HG03521 (cell line): ENCODE measurements around the gene ATG4B.
"Not testable (repeated sequence)": the region's sequence is repeated elsewhere in the genome, so short reads cannot be mapped to it uniquely, and the experiment has no call there.

ENCODE experiments used
- ATAC-seq: cut with Tn5 transposase; IDR thresholded peaks from one replicate; pipeline ENCODE4 v1.9.1; 2021; ENCODE audit warnings: mild to moderate bottlenecking, moderate library complexity; ENCODE audit not compliant: unreplicated experiment

ATG4B gene

DNA sequence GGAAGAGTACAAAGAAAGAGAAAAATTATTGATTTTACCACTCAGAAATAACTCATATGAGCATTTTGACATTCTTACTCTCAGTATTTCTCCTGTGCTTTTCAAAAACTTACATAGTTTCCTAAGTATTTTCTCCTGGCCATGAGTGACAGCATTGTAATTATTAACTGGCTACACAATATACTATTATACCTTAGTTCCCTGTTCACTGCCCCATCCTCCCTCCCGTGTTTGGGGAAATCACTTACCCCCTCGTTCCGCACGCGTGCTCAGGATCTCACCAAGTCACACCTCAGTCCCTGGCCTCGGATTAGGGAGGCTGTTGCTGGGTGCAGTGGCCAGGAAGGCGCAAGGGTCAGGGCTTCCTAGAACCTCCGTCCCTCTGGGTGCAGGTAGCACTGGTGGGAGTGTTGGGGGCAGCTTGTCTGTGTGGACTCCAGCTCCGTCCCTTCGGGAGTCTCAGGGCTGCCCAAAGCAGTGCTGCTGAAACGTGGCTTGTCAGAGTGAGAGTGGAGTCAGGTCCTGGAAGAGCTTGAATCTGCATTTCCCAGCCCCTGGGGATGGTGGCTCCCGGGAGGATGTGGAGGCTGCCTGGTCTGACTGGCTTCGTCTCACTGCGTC lies 23.2 kb downstream of the ATG4B start:
- no peak for ATAC-seq

DNA sequence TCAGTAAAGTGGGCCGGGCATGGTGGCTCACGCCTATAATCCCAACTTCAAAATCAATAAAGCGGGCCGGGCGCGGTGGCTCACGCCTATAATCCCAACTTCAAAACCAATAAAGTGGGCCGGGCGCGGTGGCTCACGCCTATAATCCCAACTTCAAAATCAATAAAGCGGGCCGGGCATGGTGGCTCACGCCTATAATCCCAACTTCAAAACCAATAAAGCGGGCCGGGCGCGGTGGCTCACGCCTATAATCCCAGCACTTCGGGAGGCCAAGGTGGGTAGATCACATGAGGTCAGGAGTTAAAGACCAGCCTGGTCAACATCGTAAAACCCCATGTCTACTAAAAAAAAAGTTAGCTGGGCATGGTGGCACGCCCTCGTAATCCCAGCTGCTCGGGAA lies 25.2 kb downstream of the ATG4B start:
- ATAC-seq: not testable (repeated sequence)

DNA sequence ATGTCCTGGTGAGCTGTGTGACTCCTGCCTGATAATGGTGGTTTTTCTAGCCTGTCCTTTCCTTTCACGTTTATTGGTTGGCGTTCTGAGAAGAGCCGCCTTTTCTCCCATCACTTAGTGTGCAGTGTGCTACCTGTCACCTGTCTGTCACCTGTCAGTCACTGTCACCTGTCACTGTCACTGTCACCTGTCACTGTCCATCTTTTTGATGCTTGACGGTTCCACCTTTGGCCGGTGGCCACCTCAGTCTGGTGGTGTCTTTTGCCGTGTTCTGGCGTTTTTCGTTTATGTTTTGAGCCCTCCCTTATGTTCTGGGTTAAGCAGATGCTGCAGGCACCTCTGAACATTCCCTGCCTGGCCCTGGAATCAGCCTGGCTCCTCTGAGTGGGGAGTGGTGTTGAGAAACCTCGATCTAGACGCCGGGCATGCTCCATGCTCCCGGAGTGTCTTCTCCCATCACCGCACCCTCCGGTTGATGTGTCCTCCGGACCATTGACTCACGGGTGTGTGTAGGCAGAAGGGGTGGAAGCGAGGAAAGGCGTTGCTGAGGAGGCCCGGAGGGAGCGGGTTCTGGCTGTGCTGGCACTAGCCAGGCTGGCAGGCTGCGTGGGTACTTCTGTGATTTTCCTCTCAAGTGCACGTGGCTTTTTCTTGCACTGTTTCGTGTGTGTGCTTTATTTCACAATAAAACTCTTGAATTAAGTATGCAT lies 28.4 kb downstream of the ATG4B start:
- no peak for ATAC-seq

GRCh38 chr2:241666627-241667400 lies 29.3 kb downstream of the ATG4B start:
- ATAC-seq: no peak

DNA sequence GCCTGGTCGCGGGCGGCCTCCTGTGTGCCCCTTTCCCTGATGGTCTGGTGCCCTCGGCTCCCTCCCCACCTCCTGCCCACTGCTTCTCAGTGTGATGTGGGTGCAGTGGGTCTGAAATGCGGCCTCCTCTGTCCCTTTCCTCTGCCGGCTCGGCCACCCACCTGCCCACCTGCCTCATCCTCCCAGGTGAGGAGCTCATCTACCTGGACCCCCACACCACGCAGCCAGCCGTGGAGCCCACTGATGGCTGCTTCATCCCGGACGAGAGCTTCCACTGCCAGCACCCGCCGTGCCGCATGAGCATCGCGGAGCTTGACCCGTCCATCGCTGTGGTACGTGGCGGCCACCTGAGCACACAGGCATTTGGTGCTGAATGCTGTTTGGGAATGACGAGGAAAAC lies 30.9 kb downstream of the ATG4B start:
- ATAC-seq: no peak

DNA sequence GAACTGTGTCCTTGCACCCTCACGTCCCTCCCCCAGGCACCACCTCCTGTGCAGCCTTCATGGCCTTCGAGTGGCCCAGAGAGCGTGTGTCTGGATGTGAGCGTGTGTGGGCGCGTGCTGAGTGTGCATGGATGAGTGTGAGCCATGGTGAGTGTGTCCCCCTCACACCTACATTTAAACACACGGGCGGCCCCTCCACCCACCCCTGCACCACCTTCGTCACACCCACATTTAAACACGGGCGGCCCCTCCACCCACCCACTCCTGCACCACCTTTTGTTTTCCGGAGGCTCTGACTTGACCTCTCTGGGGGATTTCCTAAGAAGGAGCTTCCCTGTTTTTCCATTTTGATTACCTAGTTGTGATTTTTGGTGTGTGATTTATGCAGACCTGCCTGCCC lies 31.3 kb downstream of the ATG4B start:
- ATAC-seq: no peak

GRCh38 chr2:241670333-241671110 lies 33.0 kb downstream of the ATG4B start:
- ATAC-seq: no peak

GRCh38 chr2:241671457-241672240 lies 34.2 kb downstream of the ATG4B start:
- ATAC-seq: no peak

DNA sequence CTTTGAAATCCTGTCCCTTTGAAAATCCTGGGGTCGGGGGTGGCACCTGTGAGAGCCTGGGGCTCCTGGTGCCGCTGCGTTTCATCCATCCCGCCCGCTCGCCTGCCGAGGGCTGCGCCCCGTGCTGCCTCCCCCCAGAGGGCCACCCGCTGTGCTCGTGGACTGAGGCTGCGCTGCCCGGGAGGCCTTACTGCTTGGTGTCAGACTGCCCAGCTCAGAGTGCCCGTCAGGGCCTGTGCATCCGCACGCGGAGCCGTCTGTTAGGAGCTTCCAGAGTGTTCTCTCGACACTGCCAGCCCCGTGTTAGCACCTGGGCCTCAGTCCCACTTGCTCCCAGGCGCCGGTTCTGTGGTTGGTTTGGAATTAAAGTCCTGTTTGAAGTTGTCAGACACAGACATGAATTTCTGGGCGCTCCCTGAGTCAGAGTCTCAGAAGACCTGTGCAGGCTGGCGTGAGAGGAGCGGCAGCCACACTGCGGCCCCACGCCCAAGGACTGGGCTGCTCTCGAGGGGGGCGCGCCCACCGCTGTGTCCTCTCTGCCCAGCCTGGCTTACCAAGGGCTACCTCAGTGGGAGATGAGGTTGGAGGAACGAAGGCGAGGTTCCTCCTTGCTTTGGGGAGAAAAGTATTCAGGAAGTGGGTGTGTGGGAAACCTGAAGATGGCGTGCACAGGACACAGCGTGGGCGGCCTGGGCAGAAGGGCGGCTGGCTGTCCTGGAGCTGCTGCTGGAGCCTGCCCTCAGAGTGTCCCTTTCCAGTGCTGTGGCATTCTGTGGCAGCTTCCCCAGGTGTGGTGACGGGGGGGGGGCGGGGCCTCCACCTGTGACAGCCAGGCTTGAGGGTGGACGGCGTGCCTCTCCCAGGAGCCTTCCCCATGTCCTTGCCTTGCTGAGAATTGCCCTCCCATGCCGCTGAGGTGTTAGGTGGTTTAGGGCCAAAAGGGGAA lies 35.0 kb downstream of the ATG4B start:
- ATAC-seq: no peak

- ATAC-seq: no peak
Measured at GRCh38 chr2:241673189-241673663, 35.7 kb downstream of the ATG4B start.

DNA sequence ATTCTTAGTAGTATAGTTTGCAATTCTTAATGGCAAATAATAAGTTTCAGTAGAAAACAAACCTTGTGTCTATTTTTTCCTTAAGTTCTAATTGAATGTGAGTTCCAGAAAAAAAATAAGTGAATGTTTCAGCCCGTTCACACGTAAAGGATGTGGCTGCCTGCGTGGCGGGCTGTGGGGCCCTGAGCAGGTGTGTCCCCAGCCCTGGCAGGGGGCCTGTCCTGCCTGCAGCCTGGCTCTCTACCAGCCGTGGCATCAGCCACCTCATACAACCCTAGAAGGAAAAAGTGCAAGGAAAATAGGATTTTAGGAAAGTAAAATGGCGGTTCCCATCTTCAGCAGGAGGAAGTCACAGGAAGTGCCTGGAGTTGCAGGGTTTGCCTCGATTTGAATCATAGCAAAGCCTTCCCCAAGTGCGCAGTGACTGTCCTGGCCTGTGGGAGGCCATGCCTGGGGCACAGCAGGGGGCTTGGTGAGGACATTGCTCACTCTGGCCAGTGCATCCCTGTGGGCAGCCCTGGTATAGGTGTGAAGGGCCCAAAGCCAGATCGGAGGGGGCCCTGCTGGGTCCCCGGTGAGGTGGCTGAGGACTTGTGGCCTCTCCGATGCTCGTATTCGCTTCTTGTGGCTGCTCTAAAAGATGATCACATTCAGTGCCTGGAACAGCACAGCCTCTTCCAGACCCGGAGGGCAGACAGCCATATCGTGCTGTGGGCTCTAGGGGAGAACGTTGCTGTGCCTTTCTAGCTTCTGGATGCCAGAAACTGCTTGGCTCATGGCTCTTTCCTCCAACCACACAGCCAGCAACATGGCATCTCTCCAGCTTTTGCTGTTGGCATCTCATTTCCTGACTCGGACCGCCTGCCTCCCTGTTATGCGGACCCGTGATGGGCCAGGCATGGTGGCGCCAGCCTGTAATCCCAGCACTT lies 36.6 kb downstream of the ATG4B start:
- no peak for ATAC-seq

DNA sequence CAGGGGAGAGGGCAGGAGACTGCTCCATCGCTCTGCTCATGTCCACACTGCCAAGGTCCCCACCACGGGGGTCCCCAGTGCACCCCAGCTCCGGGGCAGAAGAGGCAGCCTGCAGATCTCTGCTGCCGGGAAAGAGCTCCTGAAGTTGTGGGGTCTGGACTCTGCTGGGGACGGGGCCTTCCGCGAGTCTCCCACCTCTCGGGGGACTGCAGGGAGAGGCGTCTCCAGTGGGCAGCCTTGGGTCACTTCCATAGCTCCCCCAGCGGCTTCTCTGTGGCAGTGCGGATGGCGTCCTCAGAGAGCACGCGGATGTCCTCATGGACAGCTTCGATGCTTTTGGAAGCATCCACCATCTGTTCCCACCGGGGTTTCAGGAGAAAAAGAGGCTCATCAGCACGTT lies 38.4 kb downstream of the ATG4B start:
- ATAC-seq: no peak

- no peak for ATAC-seq
Measured at GRCh38 chr2:241676665-241677064, 39.2 kb downstream of the ATG4B start.

GRCh38 chr2:241677392-241677791 lies 39.9 kb downstream of the ATG4B start:
- no peak for ATAC-seq

- ATAC-seq: no peak
Measured at GRCh38 chr2:241678307-241678706, 40.8 kb downstream of the ATG4B start.

- no peak for ATAC-seq
Measured at GRCh38 chr2:241678784-241679540, 41.5 kb downstream of the ATG4B start.

DNA sequence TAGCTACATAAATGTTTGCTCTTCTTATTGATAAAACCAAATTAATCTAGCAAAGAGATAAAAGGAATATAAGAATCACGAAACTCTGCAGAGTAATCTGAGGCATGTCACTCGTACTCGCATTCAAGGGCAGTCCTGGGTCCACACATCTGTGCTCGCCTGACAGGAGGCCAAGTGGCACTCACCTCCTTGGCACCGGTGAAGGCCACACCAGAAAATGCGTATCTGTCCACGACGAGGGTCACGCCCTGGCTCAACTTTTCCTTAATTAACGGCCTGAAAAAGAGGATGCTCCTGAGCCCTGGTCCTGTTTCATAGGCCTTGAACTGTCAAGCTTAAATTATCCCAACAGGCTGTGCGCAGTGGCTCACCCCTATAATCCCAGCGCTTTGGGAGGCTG lies 42.6 kb downstream of the ATG4B start:
- ATAC-seq: no peak
